ENCODE data around the gene EGFR.

Gene EGFR

DNA sequence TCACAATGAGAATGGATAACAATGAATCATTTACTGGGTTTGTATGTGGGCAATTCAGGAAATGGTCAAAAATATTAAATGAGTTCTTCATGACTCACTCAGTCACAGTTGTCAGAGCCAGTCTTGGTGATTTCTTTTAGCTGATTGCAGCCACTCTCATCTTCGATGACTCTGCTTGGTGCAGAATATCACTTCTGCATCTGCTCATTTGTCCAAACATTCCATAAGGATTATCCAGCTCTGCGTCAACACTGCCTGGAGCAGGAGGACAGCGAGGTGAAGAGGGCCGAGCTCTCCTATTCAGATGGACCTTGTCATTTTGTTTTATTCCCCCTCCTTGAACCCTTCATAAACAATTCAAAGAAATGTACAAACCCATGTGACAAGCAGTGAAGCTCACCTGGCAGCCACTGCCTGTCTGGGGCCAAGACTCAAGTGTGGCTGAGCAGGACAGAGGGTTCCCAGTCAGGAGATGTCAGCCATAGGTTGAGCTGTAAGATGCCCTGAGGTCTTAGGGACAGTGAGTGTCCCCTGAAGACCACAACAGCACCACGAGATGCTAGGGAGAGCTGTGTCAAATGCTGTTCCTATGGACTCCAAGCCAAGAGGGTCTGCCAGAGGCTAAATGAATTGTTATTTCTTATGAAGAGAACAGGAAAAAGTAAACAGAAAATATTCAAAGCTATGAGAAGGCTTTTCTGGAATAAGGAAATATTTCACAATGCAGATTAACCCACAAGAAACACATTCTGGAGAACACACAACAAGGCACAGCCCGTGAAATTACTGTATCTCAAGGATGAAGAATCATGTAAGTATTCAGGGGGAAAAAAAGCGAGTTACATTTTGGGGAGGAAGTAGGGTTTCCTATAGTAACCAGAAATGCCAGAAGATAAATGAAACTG, 33.1 kb upstream of the EGFR start:
- no peak for DNase-seq (ENCODE audit: low spot score)
- TF ChIP-seq, protein P1, sequence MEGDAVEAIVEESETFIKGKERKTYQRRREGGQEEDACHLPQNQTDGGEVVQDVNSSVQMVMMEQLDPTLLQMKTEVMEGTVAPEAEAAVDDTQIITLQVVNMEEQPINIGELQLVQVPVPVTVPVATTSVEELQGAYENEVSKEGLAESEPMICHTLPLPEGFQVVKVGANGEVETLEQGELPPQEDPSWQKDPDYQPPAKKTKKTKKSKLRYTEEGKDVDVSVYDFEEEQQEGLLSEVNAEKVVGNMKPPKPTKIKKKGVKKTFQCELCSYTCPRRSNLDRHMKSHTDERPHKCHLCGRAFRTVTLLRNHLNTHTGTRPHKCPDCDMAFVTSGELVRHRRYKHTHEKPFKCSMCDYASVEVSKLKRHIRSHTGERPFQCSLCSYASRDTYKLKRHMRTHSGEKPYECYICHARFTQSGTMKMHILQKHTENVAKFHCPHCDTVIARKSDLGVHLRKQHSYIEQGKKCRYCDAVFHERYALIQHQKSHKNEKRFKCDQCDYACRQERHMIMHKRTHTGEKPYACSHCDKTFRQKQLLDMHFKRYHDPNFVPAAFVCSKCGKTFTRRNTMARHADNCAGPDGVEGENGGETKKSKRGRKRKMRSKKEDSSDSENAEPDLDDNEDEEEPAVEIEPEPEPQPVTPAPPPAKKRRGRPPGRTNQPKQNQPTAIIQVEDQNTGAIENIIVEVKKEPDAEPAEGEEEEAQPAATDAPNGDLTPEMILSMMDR (IDR thresholded peaks at IDR 0.05; ENCODE audit: extremely low read depth, insufficient read depth, missing control alignments): no peak
- in situ Hi-C loops (cut with MboI; ENCODE audit: low pct_unique_long_range_greater_than_20kb, low sequenced_read_pairs, unreplicated experiment): no loop called here

DNA sequence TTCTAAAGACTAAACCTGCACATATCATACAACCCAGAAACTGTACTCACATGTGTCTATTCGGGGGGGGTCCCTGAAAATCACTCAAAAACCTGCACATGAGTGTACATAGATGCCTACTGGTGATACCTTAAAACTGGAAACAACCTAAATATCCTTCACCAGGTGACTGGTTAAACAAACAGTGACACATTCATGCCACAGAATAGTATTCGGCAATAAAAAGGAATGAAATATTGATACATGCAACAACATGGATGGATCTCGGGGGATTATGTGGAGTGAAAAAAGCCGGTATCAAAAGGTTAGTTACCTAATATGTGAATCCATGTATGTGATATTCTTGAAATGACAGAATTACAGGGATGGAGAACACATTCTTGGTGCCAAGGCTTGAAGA, 32.1 kb upstream of the EGFR start:
- in situ Hi-C loops (cut with MboI; ENCODE audit: low pct_unique_long_range_greater_than_20kb, low sequenced_read_pairs, unreplicated experiment): no loop called here
- TF ChIP-seq, protein P1 (IDR thresholded peaks at IDR 0.05; ENCODE audit: extremely low read depth, insufficient read depth, missing control alignments): no peak
- no peak for DNase-seq (ENCODE audit: low spot score)

DNA sequence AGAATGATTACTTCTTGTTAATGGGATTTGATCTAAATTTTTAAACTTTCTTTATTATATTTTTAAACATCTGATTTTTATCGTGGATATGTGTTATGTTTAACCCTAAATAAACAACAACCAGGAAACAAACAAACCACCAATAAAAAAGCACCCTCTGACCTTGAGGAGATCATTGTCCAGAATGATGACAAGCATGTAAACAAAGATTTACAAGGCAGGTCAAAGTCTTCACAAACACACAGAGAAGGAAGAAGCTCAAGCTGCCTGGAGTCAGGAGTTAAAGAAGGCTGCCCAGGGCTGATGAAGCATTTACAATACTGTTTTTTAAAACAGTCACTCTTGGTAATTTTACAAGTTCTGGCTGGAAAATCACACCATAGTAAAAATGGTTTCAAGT, 31.0 kb upstream of the EGFR start:
- in situ Hi-C loops (cut with MboI; ENCODE audit: low pct_unique_long_range_greater_than_20kb, low sequenced_read_pairs, unreplicated experiment): no loop called here
- DNase-seq (ENCODE audit: low spot score): no peak
- TF ChIP-seq, protein P1 (IDR thresholded peaks at IDR 0.05; ENCODE audit: extremely low read depth, insufficient read depth, missing control alignments): no peak

DNA sequence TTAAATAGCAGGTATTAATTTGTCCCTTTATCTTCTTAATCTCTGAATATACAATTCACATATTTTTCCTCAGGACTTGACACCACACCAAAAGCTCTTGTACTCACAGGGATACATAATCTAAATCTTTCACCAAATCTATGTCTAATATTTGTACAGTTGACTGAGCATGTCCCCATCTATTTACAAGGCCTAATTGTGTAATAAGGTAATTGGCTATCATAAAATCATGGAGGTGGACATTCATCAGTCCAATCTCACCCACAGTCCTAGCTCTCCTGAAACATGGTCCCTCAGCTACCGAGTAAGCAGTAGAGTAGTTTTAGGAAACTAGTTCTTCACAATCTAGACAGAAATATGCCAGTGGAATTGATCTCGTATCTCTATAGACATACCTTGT, 30.3 kb upstream of the EGFR start:
- no peak for DNase-seq (ENCODE audit: low spot score)
- in situ Hi-C loops (cut with MboI; ENCODE audit: low pct_unique_long_range_greater_than_20kb, low sequenced_read_pairs, unreplicated experiment): no loop called here
- TF ChIP-seq, protein P1 (IDR thresholded peaks at IDR 0.05; ENCODE audit: extremely low read depth, insufficient read depth, missing control alignments): no peak

DNA sequence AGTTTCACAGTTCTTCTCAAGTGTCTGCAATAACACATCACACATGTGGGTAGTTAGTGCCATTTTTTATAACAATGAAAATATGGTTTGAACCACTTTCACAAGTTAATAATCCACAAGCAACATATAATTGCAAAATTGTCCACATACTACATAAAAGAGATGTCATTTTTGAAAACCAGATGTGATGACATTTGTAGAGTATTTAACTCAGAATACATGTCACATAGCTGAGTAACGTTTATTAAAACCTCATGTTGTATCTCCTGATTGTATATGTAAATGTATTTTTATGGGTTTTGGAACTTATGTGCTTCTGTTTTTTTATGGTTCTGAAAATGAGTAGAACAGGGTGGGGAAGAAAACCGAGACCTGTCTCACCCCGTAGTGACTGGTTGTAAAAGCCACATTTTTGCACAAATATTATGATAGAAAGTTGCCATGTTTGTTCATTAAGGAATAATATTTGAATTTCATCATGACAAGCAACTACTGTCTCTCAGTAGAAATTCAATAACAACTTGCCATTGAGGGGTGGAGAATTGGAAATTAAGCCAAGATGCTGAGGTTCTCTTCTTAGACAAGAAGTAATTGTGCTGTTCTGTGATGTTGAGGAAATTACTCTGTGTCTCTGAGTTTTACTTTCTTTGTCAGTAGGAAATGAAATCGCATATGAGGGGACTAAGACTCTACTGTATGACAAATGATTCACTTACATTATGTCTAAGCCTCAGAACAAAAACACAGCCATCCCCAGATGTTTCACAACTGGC, 29.2 kb upstream of the EGFR start:
- in situ Hi-C loops (cut with MboI; ENCODE audit: low pct_unique_long_range_greater_than_20kb, low sequenced_read_pairs, unreplicated experiment): no loop called here
- no peak for DNase-seq (ENCODE audit: low spot score)
- TF ChIP-seq, protein P1 (IDR thresholded peaks at IDR 0.05; ENCODE audit: extremely low read depth, insufficient read depth, missing control alignments): no peak

DNA sequence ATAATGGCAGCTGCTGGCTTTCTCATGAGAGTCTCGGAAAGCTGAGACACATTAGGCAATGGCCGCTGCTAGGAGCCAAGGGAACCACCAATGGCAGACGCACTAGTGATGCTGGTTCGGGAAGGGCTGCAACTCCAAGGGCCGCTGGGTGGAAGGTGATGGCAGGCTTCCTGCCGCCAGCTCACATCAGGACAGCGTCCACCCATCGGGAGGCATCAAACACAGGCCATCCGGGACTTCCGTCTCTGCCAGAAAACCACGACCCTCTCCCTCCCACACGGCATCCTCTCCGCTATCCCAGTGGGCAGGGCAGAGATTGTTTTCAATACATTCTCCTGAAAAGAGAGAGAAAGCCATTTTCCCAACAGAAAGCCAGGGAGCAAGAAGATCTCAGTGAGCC, 27.5 kb upstream of the EGFR start:
- in situ Hi-C loops (cut with MboI; ENCODE audit: low pct_unique_long_range_greater_than_20kb, low sequenced_read_pairs, unreplicated experiment): no loop called here
- TF ChIP-seq, protein P1 (IDR thresholded peaks at IDR 0.05; ENCODE audit: extremely low read depth, insufficient read depth, missing control alignments): no peak
- DNase-seq (ENCODE audit: low spot score): no peak
